Natural killer cell (primary cell): Measurements from ENCODE around the gene TBCK. TPM values are rescaled to one million over a fixed set of nuclear protein-coding genes. Genes with fewer than 3 reads are reported as not detected.

Source experiments
- ATAC-seq, 3 donors: fragments of 150-1000 bp in 2 of 3; fragments of 200-7000 bp in 1 of 3; cut with Tn5 transposase; 1 replicate in 1 of 3; 2 replicates in 2 of 3; pipeline ENCODE4 v1.10.0; 2021; ENCODE audit warnings: mild to moderate bottlenecking in 2 of 3, moderate library complexity in 2 of 3
- DNase-seq, 2 donors: peaks; one replicate each; pipeline versions ENCODE4 v3.0.0 to v3.0.0-alpha.2; 2013 to 2021; ENCODE audit warnings: mixed read lengths in 1 of 2
- H3K27ac ChIP-seq: one replicate; pipeline ENCODE4 v1.5.1; 2013; ENCODE audit warnings: mild to moderate bottlenecking, low read length
- H3K27me3 ChIP-seq: one replicate; pipeline ENCODE4 v1.6.1; 2013; ENCODE audit warnings: low read length; ENCODE audit not compliant: control insufficient read depth, insufficient read depth
- H3K36me3 ChIP-seq: one replicate; pipeline ENCODE4 v1.6.1; 2013; ENCODE audit warnings: low read length; ENCODE audit not compliant: control insufficient read depth, insufficient read depth
- H3K4me1 ChIP-seq: one replicate; pipeline ENCODE4 v1.6.1; 2013; ENCODE audit warnings: low read length; ENCODE audit not compliant: control insufficient read depth, insufficient read depth
- H3K4me3 ChIP-seq: one replicate; pipeline ENCODE4 v1.5.1; 2013; ENCODE audit warnings: low read length
- H3K9me3 ChIP-seq: one replicate; pipeline ENCODE4 v1.6.1; 2013; ENCODE audit warnings: low read length; ENCODE audit not compliant: control insufficient read depth, insufficient read depth
- H3K27ac Mint-ChIP-seq, 2 donors: one replicate each; pipeline ENCODE4 v1.8.0; 2022; ENCODE audit warnings: mild to moderate bottlenecking in 2 of 2, mixed read lengths in 2 of 2, moderate library complexity in 1 of 2
- H3K27me3 Mint-ChIP-seq, 2 donors: one replicate each; pipeline ENCODE4 v1.8.0; 2022; ENCODE audit warnings: low read depth in 2 of 2, mixed read lengths in 2 of 2
- H3K36me3 Mint-ChIP-seq: one replicate; pipeline ENCODE4 v1.8.0; 2022; ENCODE audit warnings: mixed read lengths
- H3K4me1 Mint-ChIP-seq, 2 donors: one replicate each; pipeline ENCODE4 v1.8.0; 2022; ENCODE audit warnings: mixed read lengths in 2 of 2
- H3K4me3 Mint-ChIP-seq: one replicate; pipeline ENCODE4 v1.8.0; 2022; ENCODE audit warnings: mild to moderate bottlenecking, moderate library complexity, mixed read lengths
- H3K9me3 Mint-ChIP-seq, 2 donors: one replicate each; pipeline ENCODE4 v1.8.0; 2022; ENCODE audit warnings: mixed read lengths in 2 of 2
- CTCF ChIP-seq: fragments of 200-600 bp; IDR thresholded peaks from one replicate; pipeline ENCODE4 v1.8.0; 2022; ENCODE audit warnings: antibody characterized with exemption
- WGBS: methylation state at CpG from one replicate; pipeline ENCODE4 v1.1.7; 2013; ENCODE audit warnings: missing lambda C conversion rate; ENCODE audit not compliant: insufficient coverage; 5-methylcytosine and 5-hydroxymethylcytosine counted together
- intact Hi-C: fragments of 100-400 bp; cut with micrococcal nuclease; formaldehyde crosslinking; loops from one replicate; pipeline ENCODE4 v1.14.2; 2022
- total RNA-seq, 4 donors: library from RNA; stranded (reverse); fragments of 120-200 nt in 1 of 4; gene quantifications; one replicate each; pipeline versions ENCODE4 v1.2.3 to v1.2.4, GENCODE V29; 2013 to 2022

Gene TBCK
- total RNA-seq, 3 donors from 2014 or later (not counting 1 experiment from before 2014, with no cell fraction given), result 49.5 to 78.5 (median 54.2) TPM

GRCh38 chr4:106162278-106162677 is 153.7 kb downstream of the TBCK start:
- peaks cover 24% of the 10 kb centered on the region for H3K36me3 Mint-ChIP-seq
- Histone ChIP-seq H3K9me3 (peaks cover 7% of the 10 kb centered on the region), H3K36me3 (peaks cover 7% of the 10 kb centered on the region), H3K4me1 (no peaks in the 10 kb centered on the region), H3K27me3 (no peaks in the 10 kb centered on the region), H3K4me3 (no peak overlapping the region), H3K27ac (no peak overlapping the region)
- H3K9me3 Mint-ChIP-seq, result peaks cover 2 to 4% of the 10 kb centered on the region in 2 donors
- no peak overlapping the region for H3K27ac Mint-ChIP-seq
- H3K27me3 Mint-ChIP-seq, result no peaks in the 10 kb centered on the region
- no peaks in the 10 kb centered on the region for H3K4me1 Mint-ChIP-seq
- ATAC-seq, result no peak
- H3K4me3 Mint-ChIP-seq, result no peak overlapping the region
- 94% methylated on average over 3 of the region's 3 CpGs for WGBS
- DNase-seq, result no peak
- TF ChIP-seq CTCF, result no peak
- intact Hi-C loops, result no loop called here

- H3K4me1 ChIP-seq, result no peaks in the 10 kb centered on the region
- no peak for TF ChIP-seq CTCF
- H3K27ac ChIP-seq, result no peak overlapping the region
- intact Hi-C loops, result no loop called here
- Mint-ChIP-seq H3K27ac (no peak overlapping the region), H3K4me3 (no peak overlapping the region), H3K4me1 (no peaks in the 10 kb centered on the region), H3K9me3 (peaks cover 4% of the 10 kb centered on the region in 2 donors), H3K36me3 (peaks cover 30% of the 10 kb centered on the region), H3K27me3 (no peaks in the 10 kb centered on the region)
- peaks cover 7% of the 10 kb centered on the region for H3K36me3 ChIP-seq
- no peaks in the 10 kb centered on the region for H3K27me3 ChIP-seq
- no CpG with 5 or more reads among the region's 2 CpGs for WGBS
- DNase-seq, result no peak
- no peak overlapping the region for H3K4me3 ChIP-seq
- no peak for ATAC-seq
- peaks cover 7% of the 10 kb centered on the region for H3K9me3 ChIP-seq
Observed at GRCh38 chr4:106160560-106160959, 155.4 kb downstream of the TBCK start.

- WGBS, result 91% methylated on average over 1 of the region's 2 CpGs
- Mint-ChIP-seq H3K4me1 (no peaks in the 10 kb centered on the region), H3K27ac (no peak overlapping the region), H3K4me3 (no peak overlapping the region), H3K36me3 (peaks cover 30% of the 10 kb centered on the region), H3K27me3 (no peaks in the 10 kb centered on the region), H3K9me3 (peaks cover 15 to 27% of the 10 kb centered on the region in 2 donors)
- ATAC-seq (no peak), DNase-seq (no peak)
- Histone ChIP-seq H3K27ac (no peak overlapping the region), H3K27me3 (no peaks in the 10 kb centered on the region), H3K9me3 (peaks cover 2% of the 10 kb centered on the region), H3K36me3 (no peaks in the 10 kb centered on the region), H3K4me3 (no peak overlapping the region), H3K4me1 (no peaks in the 10 kb centered on the region)
- intact Hi-C loops, result no loop called here
- TF ChIP-seq CTCF, result no peak
Observed at GRCh38 chr4:106149911-106150310, 166.1 kb downstream of the TBCK start.

- H3K4me3 Mint-ChIP-seq, result no peak overlapping the region
- no peak for TF ChIP-seq CTCF
- no peaks in the 10 kb centered on the region for H3K27me3 Mint-ChIP-seq
- Histone ChIP-seq H3K4me3 (no peak overlapping the region), H3K27ac (no peak overlapping the region), H3K4me1 (no peaks in the 10 kb centered on the region), H3K9me3 (peaks cover 2% of the 10 kb centered on the region), H3K27me3 (no peaks in the 10 kb centered on the region), H3K36me3 (no peaks in the 10 kb centered on the region)
- H3K9me3 Mint-ChIP-seq, result peaks cover 13 to 26% of the 10 kb centered on the region in 2 donors
- DNase-seq, result no peak
- no peak for ATAC-seq
- 86% methylated on average over 1 of the region's 1 CpG for WGBS
- intact Hi-C loops, result no loop called here
- peaks cover 26% of the 10 kb centered on the region for H3K36me3 Mint-ChIP-seq
- no peak overlapping the region for H3K27ac Mint-ChIP-seq
- H3K4me1 Mint-ChIP-seq, result no peaks in the 10 kb centered on the region
Observed at GRCh38 chr4:106149026-106149425, 167.0 kb downstream of the TBCK start.
